HepG2 (cell line): ENCODE data around the gene MC1R. TPM values are rescaled to one million over a fixed set of nuclear protein-coding genes. Genes with fewer than 3 reads are reported as not detected.

Experiments
- CREB3 ChIP-seq: sonication (generic); formaldehyde crosslinking; IDR thresholded peaks from 2 replicates; pipeline ENCODE4 v1.5.0; 2020; ENCODE audit warnings: missing genetic modification reagents
- DPF2 ChIP-seq: sonication (generic); formaldehyde crosslinking; IDR thresholded peaks from 2 replicates; pipeline ENCODE4 v1.4.0; 2020; ENCODE audit warnings: mild to moderate bottlenecking, low read depth, missing genetic modification reagents, borderline replicate concordance
- GABPA ChIP-seq, 2 experiments: IDR thresholded peaks; 2 replicates each; pipeline ENCODE4 v1.6.1; 2011 to 2016; ENCODE audit warnings: low read depth in 2 of 2, low read length in 1 of 2, missing biosample characterization in 1 of 2, missing genetic modification characterization in 1 of 2
- HNRNPUL1 ChIP-seq: fragments of 200-400 bp; formaldehyde crosslinking; IDR thresholded peaks from 2 replicates; pipeline ENCODE4 v1.6.1; 2017; ENCODE audit warnings: low read depth, mild to moderate bottlenecking, low read length, moderate library complexity
- MTA1 ChIP-seq: sonication (generic); formaldehyde crosslinking; IDR thresholded peaks from 2 replicates; pipeline ENCODE4 v1.4.0; 2020; ENCODE audit warnings: missing genetic modification reagents, mild to moderate bottlenecking, borderline replicate concordance
- NFAT5 ChIP-seq: sonication (generic); formaldehyde crosslinking; IDR thresholded peaks from 2 replicates; pipeline ENCODE4 v1.4.0; 2020; ENCODE audit warnings: missing genetic modification reagents
- PHF8 ChIP-seq: sonication (generic); formaldehyde crosslinking; IDR thresholded peaks from 2 replicates; pipeline ENCODE4 v1.5.0; 2020; ENCODE audit warnings: missing genetic modification reagents
- SIX4 ChIP-seq: sonication (generic); formaldehyde crosslinking; IDR thresholded peaks from 2 replicates; pipeline ENCODE4 v1.4.0; 2020; ENCODE audit warnings: missing genetic modification reagents
- TFDP2 ChIP-seq: sonication (generic); formaldehyde crosslinking; IDR thresholded peaks from 2 replicates; pipeline ENCODE4 v1.4.0; 2020; ENCODE audit warnings: missing genetic modification reagents
- ZNF275 ChIP-seq: sonication (generic); formaldehyde crosslinking; IDR thresholded peaks from 2 replicates; pipeline ENCODE4 v1.8.0; 2022; ENCODE audit warnings: missing genetic modification reagents, mild to moderate bottlenecking, inconsistent platforms, borderline replicate concordance
- ZNF546 ChIP-seq: sonication (generic); formaldehyde crosslinking; conservative IDR thresholded peaks from 2 replicates; pipeline ENCODE4 v1.8.1; 2023; ENCODE audit warnings: mild to moderate bottlenecking, missing genetic modification reagents
- ZNF772 ChIP-seq: sonication (generic); formaldehyde crosslinking; IDR thresholded peaks from 2 replicates; pipeline ENCODE4 v1.5.0; 2020; ENCODE audit warnings: mild to moderate bottlenecking, missing genetic modification reagents
- polyA plus RNA-seq, 8 experiments: library from polyadenylated mRNA; depleted of rRNA in 3 of 8; stranded (reverse) in 7 of 8; unstranded in 1 of 8; fragments of >200 nt; fragmentation: Illumina TruSeq in 4 of 8; extraction: Trizol in 4 of 8; gene quantifications; 2 replicates each; pipeline versions ENCODE4 v1.2.1 to v1.2.3, GENCODE V29; 2011 to 2016; ENCODE audit warnings: low read depth in 4 of 8, missing spikeins in 1 of 8, mixed read lengths in 1 of 8; ENCODE audit not compliant: insufficient read depth in 1 of 8
- total RNA-seq, 5 experiments: library from RNA; depleted of rRNA; stranded (reverse); fragments of >200 nt; fragmentation: Illumina TruSeq; extraction: Trizol; gene quantifications; 2 replicates each; pipeline ENCODE4 v1.2.3, GENCODE V29; 2016; ENCODE audit warnings: low read depth in 1 of 5
- TF ChIP-seq, protein P1 (sequence below): sonication (generic); formaldehyde crosslinking; conservative IDR thresholded peaks from 2 replicates; pipeline ENCODE4 v1.8.1; 2023; ENCODE audit warnings: missing genetic modification reagents
- TF ChIP-seq, protein P2 (sequence below): IDR thresholded peaks from 2 replicates; pipeline ENCODE4 v1.6.1; 2016
- TF ChIP-seq, protein P3 (sequence below): sonication (generic); formaldehyde crosslinking; IDR thresholded peaks from 2 replicates; pipeline ENCODE4 v1.9.0; 2022; ENCODE audit warnings: missing genetic modification reagents, mild to moderate bottlenecking, borderline replicate concordance

The MC1R gene
- total and polyA plus RNA-seq, 2 of the 13 experiments (the other 11 are each of a cell fraction or from before 2014, with no cell fraction given), result 9.1 to 14.8 TPM

DNA sequence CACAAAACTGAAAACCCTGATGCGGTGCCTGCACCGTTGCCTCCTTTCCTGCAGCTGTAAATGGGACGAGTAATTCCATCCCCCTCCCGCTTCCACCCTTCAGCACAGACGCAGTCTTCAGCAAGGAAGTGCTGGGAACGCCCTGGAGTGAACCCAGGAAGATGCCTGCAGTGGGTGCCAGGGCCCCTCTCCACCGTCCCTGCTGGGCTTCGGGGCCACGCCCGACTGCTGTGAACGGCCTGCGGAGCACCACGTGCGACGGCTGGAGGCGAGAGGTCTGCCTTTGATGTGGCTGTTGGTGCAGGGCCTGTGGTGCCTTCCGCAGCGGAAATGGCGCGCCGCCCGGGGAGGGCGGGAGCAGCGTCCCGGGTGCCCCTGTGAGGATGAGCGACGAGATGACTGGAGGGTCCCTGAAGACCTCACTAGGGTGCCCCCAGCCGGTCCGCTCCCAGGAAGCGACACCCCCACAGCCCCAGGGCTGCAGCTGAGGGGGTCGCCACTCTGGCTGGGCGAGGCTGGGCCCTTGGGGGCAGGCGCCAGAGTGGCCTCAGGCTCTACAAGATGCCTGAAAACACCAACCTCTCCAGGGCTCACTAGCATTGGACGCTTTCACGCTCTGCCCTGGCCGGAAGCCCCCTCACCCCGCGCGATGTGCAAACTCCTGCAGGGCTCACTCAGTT lies 749 bp upstream of the MC1R start (continued):
- peak; percentile 89 for TF ChIP-seq PHF8 (CRISPR knock-in tag)
- TF ChIP-seq NFAT5 (CRISPR knock-in tag), result peak; percentile 99
- TF ChIP-seq MTA1, result peak; percentile 85
- TF ChIP-seq DPF2, result peak; percentile 68; the same call in 1 of the 2 replicates
- peak; percentile 88 for TF ChIP-seq SIX4 (CRISPR knock-in tag)
- TF ChIP-seq GABPA (IDR thresholded peaks at IDR 0.05; ENCODE audit: low read depth, low read length), result no peak
- peak; percentile 87 for TF ChIP-seq GABPA (CRISPR knock-in tag; IDR thresholded peaks at IDR 0.05; ENCODE audit: low read depth)
- peak; percentile 94 for TF ChIP-seq CREB3
- TF ChIP-seq, protein P1, sequence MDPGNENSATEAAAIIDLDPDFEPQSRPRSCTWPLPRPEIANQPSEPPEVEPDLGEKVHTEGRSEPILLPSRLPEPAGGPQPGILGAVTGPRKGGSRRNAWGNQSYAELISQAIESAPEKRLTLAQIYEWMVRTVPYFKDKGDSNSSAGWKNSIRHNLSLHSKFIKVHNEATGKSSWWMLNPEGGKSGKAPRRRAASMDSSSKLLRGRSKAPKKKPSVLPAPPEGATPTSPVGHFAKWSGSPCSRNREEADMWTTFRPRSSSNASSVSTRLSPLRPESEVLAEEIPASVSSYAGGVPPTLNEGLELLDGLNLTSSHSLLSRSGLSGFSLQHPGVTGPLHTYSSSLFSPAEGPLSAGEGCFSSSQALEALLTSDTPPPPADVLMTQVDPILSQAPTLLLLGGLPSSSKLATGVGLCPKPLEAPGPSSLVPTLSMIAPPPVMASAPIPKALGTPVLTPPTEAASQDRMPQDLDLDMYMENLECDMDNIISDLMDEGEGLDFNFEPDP, result no peak
- TF ChIP-seq, protein P2, sequence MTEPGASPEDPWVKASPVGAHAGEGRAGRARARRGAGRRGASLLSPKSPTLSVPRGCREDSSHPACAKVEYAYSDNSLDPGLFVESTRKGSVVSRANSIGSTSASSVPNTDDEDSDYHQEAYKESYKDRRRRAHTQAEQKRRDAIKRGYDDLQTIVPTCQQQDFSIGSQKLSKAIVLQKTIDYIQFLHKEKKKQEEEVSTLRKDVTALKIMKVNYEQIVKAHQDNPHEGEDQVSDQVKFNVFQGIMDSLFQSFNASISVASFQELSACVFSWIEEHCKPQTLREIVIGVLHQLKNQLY (CRISPR knock-in tag), result peak; percentile 98
- peak; percentile 99 for TF ChIP-seq ZNF772 (CRISPR knock-in tag)
- peak; percentile 98 for TF ChIP-seq TFDP2 (CRISPR knock-in tag)
- peak; percentile 91 for TF ChIP-seq ZNF546 (CRISPR knock-in tag)
- no peak for TF ChIP-seq HNRNPUL1
- TF ChIP-seq, protein P3, sequence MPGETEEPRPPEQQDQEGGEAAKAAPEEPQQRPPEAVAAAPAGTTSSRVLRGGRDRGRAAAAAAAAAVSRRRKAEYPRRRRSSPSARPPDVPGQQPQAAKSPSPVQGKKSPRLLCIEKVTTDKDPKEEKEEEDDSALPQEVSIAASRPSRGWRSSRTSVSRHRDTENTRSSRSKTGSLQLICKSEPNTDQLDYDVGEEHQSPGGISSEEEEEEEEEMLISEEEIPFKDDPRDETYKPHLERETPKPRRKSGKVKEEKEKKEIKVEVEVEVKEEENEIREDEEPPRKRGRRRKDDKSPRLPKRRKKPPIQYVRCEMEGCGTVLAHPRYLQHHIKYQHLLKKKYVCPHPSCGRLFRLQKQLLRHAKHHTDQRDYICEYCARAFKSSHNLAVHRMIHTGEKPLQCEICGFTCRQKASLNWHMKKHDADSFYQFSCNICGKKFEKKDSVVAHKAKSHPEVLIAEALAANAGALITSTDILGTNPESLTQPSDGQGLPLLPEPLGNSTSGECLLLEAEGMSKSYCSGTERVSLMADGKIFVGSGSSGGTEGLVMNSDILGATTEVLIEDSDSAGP (CRISPR knock-in tag), result peak; percentile 95
- peak; percentile 81; the same call in 1 of the 2 replicates for TF ChIP-seq ZNF275 (CRISPR knock-in tag)
